Gastroesophageal sphincter (tissue), 3 donors: Measurements from ENCODE around the gene FZD7.

Experiments used
- CTCF ChIP-seq, 4 experiments: fragments of 200-600 bp in 2 of 4; fragments of 450-650 bp in 2 of 4; sonication (generic) in 1 of 4; IDR thresholded peaks; one replicate each; pipeline ENCODE4 v1.5.1; 2017 to 2019; ENCODE audit warnings: antibody characterized with exemption in 4 of 4, mild to moderate bottlenecking in 2 of 4, moderate library complexity in 2 of 4
- POLR2A ChIP-seq, 2 donors: fragments of 450-650 bp; IDR thresholded peaks; one replicate each; pipeline ENCODE4 v1.6.1; 2017; ENCODE audit warnings: antibody characterized with exemption in 2 of 2, mild to moderate bottlenecking in 2 of 2, moderate library complexity in 1 of 2
- POLR2AphosphoS5 ChIP-seq: sonication (generic); formaldehyde crosslinking; IDR thresholded peaks from one replicate; pipeline ENCODE4 v1.6.1; 2017; ENCODE audit warnings: antibody characterized with exemption

GRCh38 chr2:202049092-202049728 lies 15.6 kb downstream of the FZD7 start:
- TF ChIP-seq CTCF (IDR thresholded peaks at IDR 0.05) (no peak), POLR2AphosphoS5 (no peak), POLR2A (IDR thresholded peaks at IDR 0.05) (no peak)
